Body of pancreas (tissue), 4 donors: ENCODE data around the gene DGKG.

Source experiments
- CTCF ChIP-seq, 7 experiments: fragments of 450-650 bp in 4 of 7; fragments of 200-600 bp in 3 of 7; sonication (generic) in 3 of 7; IDR thresholded peaks; one replicate each; pipeline ENCODE4 v1.5.1; 2016 to 2019; ENCODE audit warnings: antibody characterized with exemption in 7 of 7
- POLR2A ChIP-seq, 3 donors: fragments of 450-650 bp; IDR thresholded peaks; one replicate each; pipeline ENCODE4 v1.6.1; 2016; ENCODE audit warnings: antibody characterized with exemption in 3 of 3, mild to moderate bottlenecking in 2 of 3

GRCh38 chr3:186185194-186185787 lies 176.7 kb downstream of the DGKG start:
- TF ChIP-seq CTCF (IDR thresholded peaks at IDR 0.05) (no peak), POLR2A (IDR thresholded peaks at IDR 0.05) (no peak)
